Astrocyte (in vitro differentiated cells and primary cell): Measurements from ENCODE around the gene AK9. TPM values are rescaled to one million over a fixed set of nuclear protein-coding genes. Genes with fewer than 3 reads are reported as not detected.
"Not testable (repeated sequence)": the region's sequence is repeated elsewhere in the genome, so short reads cannot be mapped to it uniquely, and the experiment has no call there.

ENCODE experiments used
- DNase-seq: peaks from one replicate; pipeline ENCODE4 v3.0.0-alpha.2; 2010; ENCODE audit warnings: low read depth
- FAIRE-seq: peaks from 2 replicates; lab custom pipeline; 2011; peaks lifted over from hg19 to GRCh38; lab: Jason Lieb, UNC
- H2AFZ ChIP-seq: 2 replicates; pipeline ENCODE4 v1.6.0; 2012; ENCODE audit warnings: low read depth, low read length, inconsistent platforms
- H3K27ac ChIP-seq: 2 replicates; pipeline ENCODE4 v1.5.1; 2011; ENCODE audit warnings: low read depth, low read length, inconsistent platforms
- H3K27me3 ChIP-seq: 2 replicates; pipeline ENCODE4 v1.6.0; 2011; ENCODE audit warnings: low read length, inconsistent platforms; ENCODE audit not compliant: insufficient read depth
- H3K36me3 ChIP-seq: 2 replicates; pipeline ENCODE4 v1.5.1; 2011; ENCODE audit warnings: low read length, inconsistent platforms; ENCODE audit not compliant: insufficient read depth
- H3K4me1 ChIP-seq: 2 replicates; pipeline ENCODE4 v1.5.1; 2011; ENCODE audit warnings: low read length, inconsistent platforms; ENCODE audit not compliant: insufficient read depth
- H3K4me2 ChIP-seq: 2 replicates; pipeline ENCODE4 v1.6.0; 2012; ENCODE audit warnings: low read length, inconsistent platforms
- H3K4me3 ChIP-seq: 2 replicates; pipeline ENCODE4 v1.5.1; 2011; ENCODE audit warnings: low read depth, mild to moderate bottlenecking, low read length, inconsistent platforms; ENCODE audit not compliant: insufficient read depth
- H3K79me2 ChIP-seq: 2 replicates; pipeline ENCODE4 v1.6.0; 2012; ENCODE audit warnings: mild to moderate bottlenecking, low read length, inconsistent platforms; ENCODE audit not compliant: insufficient read depth
- H3K9ac ChIP-seq: 2 replicates; pipeline ENCODE4 v1.6.0; 2012; ENCODE audit warnings: mild to moderate bottlenecking, low read length, inconsistent platforms
- H3K9me3 ChIP-seq: 2 replicates; pipeline ENCODE4 v1.5.1; 2012; ENCODE audit warnings: low read depth, mild to moderate bottlenecking, low read length, inconsistent platforms; ENCODE audit not compliant: insufficient read depth
- H4K20me1 ChIP-seq: 2 replicates; pipeline ENCODE4 v1.6.0; 2012; ENCODE audit warnings: low read length, inconsistent platforms; ENCODE audit not compliant: insufficient read depth
- H3K27ac Mint-ChIP-seq: one replicate; pipeline ENCODE4 v1.8.0; 2021; ENCODE audit warnings: mild to moderate bottlenecking, mixed read lengths; ENCODE audit not compliant: unreplicated experiment
- H3K27me3 Mint-ChIP-seq: one replicate; pipeline ENCODE4 v1.8.0; 2021; ENCODE audit warnings: low read depth, mixed read lengths; ENCODE audit not compliant: unreplicated experiment
- H3K36me3 Mint-ChIP-seq: one replicate; pipeline ENCODE4 v1.8.0; 2021; ENCODE audit warnings: low read depth, mixed read lengths; ENCODE audit not compliant: unreplicated experiment
- H3K4me1 Mint-ChIP-seq: one replicate; pipeline ENCODE4 v1.8.0; 2021; ENCODE audit warnings: low read depth, mixed read lengths; ENCODE audit not compliant: unreplicated experiment
- H3K4me3 Mint-ChIP-seq: one replicate; pipeline ENCODE4 v1.8.0; 2021; ENCODE audit warnings: mild to moderate bottlenecking, moderate library complexity, mixed read lengths; ENCODE audit not compliant: unreplicated experiment
- H3K9me3 Mint-ChIP-seq: one replicate; pipeline ENCODE4 v1.8.0; 2021; ENCODE audit warnings: mild to moderate bottlenecking, mixed read lengths; ENCODE audit not compliant: unreplicated experiment
- CTCF ChIP-seq: IDR thresholded peaks from 2 replicates; pipeline ENCODE4 v1.5.1; 2011; ENCODE audit warnings: low read depth, mild to moderate bottlenecking, inconsistent platforms, low read length, moderate library complexity; ENCODE audit not compliant: insufficient read depth
- EZH2 ChIP-seq: IDR thresholded peaks from 2 replicates; pipeline ENCODE4 v1.6.1; 2012; ENCODE audit warnings: mild to moderate bottlenecking, low read length, inconsistent platforms; ENCODE audit not compliant: insufficient read depth
- total RNA-seq: library from RNA; stranded (reverse); gene quantifications from 2 replicates; pipeline ENCODE4 v1.2.1, GENCODE V29; 2021

The AK9 gene
- total RNA-seq, 1 donor from 2014 or later, result 3.4 TPM

GRCh38 chr6:109579361-109579760, 111.6 kb downstream of the AK9 start:
- H3K27ac ChIP-seq, result no peak overlapping the region
- H3K36me3 ChIP-seq, result no peaks in the 10 kb centered on the region
- FAIRE-seq (no peak), DNase-seq (no peak)
- no peaks in the 10 kb centered on the region for H3K9me3 Mint-ChIP-seq
- TF ChIP-seq EZH2, result no peak
- no peak for TF ChIP-seq CTCF
- no peaks in the 10 kb centered on the region for H4K20me1 ChIP-seq
- peaks cover 2% of the 10 kb centered on the region for H3K4me1 Mint-ChIP-seq
- no peaks in the 10 kb centered on the region for H3K27me3 Mint-ChIP-seq
- no peak overlapping the region for H3K9ac ChIP-seq
- H3K9me3 ChIP-seq, result peaks cover 2% of the 10 kb centered on the region
- H2AFZ ChIP-seq, result no peak overlapping the region
- no peaks in the 10 kb centered on the region for H3K36me3 Mint-ChIP-seq
- no peaks in the 10 kb centered on the region for H3K79me2 ChIP-seq
- no peak overlapping the region for H3K4me3 ChIP-seq
- no peaks in the 10 kb centered on the region for H3K4me1 ChIP-seq
- no peak overlapping the region for H3K4me2 ChIP-seq
- no peak overlapping the region for H3K27ac Mint-ChIP-seq
- no peak overlapping the region for H3K4me3 Mint-ChIP-seq
- no peaks in the 10 kb centered on the region for H3K27me3 ChIP-seq

- H3K9me3 Mint-ChIP-seq, H2AFZ ChIP-seq, H3K4me3 Mint-ChIP-seq, H3K27me3 Mint-ChIP-seq, H3K27ac Mint-ChIP-seq, H3K79me2 ChIP-seq, DNase-seq, H3K4me3 ChIP-seq, H3K4me1 Mint-ChIP-seq, H3K36me3 Mint-ChIP-seq, H3K27me3 ChIP-seq, FAIRE-seq, H3K4me1 ChIP-seq, H3K27ac ChIP-seq, H3K9ac ChIP-seq, H4K20me1 ChIP-seq, H3K4me2 ChIP-seq, H3K9me3 ChIP-seq, H3K36me3 ChIP-seq: not testable (repeated sequence)
Observed at GRCh38 chr6:109569901-109570300, 121.1 kb downstream of the AK9 start.

- Histone ChIP-seq H3K79me2 (no peaks in the 10 kb centered on the region), H3K9me3 (peaks cover 3% of the 10 kb centered on the region), H4K20me1 (no peaks in the 10 kb centered on the region), H2AFZ (no peak overlapping the region), H3K9ac (no peak overlapping the region), H3K4me3 (no peak overlapping the region), H3K27me3 (no peaks in the 10 kb centered on the region), H3K27ac (no peak overlapping the region), H3K4me2 (no peak overlapping the region), H3K4me1 (no peaks in the 10 kb centered on the region), H3K36me3 (no peaks in the 10 kb centered on the region)
- Mint-ChIP-seq H3K4me1 (no peaks in the 10 kb centered on the region), H3K4me3 (no peak overlapping the region), H3K27me3 (no peaks in the 10 kb centered on the region), H3K27ac (no peak overlapping the region), H3K36me3 (no peaks in the 10 kb centered on the region), H3K9me3 (peaks cover 6% of the 10 kb centered on the region)
- no peak for TF ChIP-seq EZH2
- no peak for TF ChIP-seq CTCF
- DNase-seq (no peak), FAIRE-seq (no peak)
Observed at GRCh38 chr6:109561844-109562243, 129.2 kb downstream of the AK9 start.
